MM.1S (cell line): ENCODE data around the gene FOXP1.

Source experiments
- EZH2 ChIP-seq: fragments of 300-600 bp; sonication (generic); optimal IDR thresholded peaks from 2 replicates; pipeline ENCODE3; 2017; ENCODE audit warnings: low read depth, mild to moderate bottlenecking, antibody characterized with exemption, low read length, mixed read lengths
- EZH2phosphoT487 ChIP-seq: fragments of 300-600 bp; sonication (generic); IDR thresholded peaks from 2 replicates; pipeline ENCODE4 v1.6.1; 2018; ENCODE audit warnings: antibody characterized with exemption, low read length
- TF ChIP-seq, protein P1 (sequence below): fragments of 300-600 bp; sonication (generic); IDR thresholded peaks from 2 replicates; pipeline ENCODE4 v1.5.1; 2016; ENCODE audit warnings: antibody characterized with exemption, low read length, mixed read lengths

DNA sequence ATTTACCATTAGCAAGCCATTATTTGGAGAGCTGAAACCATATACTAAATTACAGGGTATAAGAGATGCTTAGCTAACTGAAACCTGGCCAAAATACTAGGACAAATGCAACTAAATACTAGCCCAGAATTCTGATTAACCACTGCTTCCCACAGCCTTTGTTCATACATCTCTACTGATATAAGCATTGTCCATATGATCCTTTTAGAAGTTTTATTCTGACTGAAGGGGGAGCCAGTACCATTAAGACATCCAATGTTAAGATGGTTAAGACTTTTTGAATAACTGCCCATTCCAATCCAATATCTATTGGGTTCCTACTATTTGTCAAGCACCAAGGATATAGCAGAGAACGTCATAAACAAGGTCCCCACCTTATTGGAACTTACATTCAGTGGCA lies 421.3 kb downstream of the FOXP1 start:
- TF ChIP-seq, protein P1, sequence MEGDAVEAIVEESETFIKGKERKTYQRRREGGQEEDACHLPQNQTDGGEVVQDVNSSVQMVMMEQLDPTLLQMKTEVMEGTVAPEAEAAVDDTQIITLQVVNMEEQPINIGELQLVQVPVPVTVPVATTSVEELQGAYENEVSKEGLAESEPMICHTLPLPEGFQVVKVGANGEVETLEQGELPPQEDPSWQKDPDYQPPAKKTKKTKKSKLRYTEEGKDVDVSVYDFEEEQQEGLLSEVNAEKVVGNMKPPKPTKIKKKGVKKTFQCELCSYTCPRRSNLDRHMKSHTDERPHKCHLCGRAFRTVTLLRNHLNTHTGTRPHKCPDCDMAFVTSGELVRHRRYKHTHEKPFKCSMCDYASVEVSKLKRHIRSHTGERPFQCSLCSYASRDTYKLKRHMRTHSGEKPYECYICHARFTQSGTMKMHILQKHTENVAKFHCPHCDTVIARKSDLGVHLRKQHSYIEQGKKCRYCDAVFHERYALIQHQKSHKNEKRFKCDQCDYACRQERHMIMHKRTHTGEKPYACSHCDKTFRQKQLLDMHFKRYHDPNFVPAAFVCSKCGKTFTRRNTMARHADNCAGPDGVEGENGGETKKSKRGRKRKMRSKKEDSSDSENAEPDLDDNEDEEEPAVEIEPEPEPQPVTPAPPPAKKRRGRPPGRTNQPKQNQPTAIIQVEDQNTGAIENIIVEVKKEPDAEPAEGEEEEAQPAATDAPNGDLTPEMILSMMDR, result no peak
- TF ChIP-seq EZH2, result no peak
- no peak for TF ChIP-seq EZH2phosphoT487
